Activated CD4-positive, alpha-beta memory T cell treated with anti-CD3 and anti-CD28 coated beads for 36 hours (primary cell): ENCODE data around the gene KIF22. TPM values are rescaled to one million over a fixed set of nuclear protein-coding genes. Genes with fewer than 3 reads are reported as not detected.

Source experiments
- CTCF ChIA-PET: fragments of 350-600 bp; sonication (Branson Sonifier 250); formaldehyde crosslinking; loops from one replicate; lab custom pipeline; 2021; ENCODE audit warnings: antibody characterized with exemption, inconsistent platforms; lab: Charles Lee
- POLR2A ChIA-PET: fragments of 350-600 bp; sonication (Branson Sonifier 250); formaldehyde crosslinking; loops from one replicate; lab custom pipeline; 2021; ENCODE audit warnings: antibody characterized with exemption; lab: Charles Lee
- DNase-seq: peaks from one replicate; pipeline ENCODE4 v3.0.0-alpha.2; 2020
- H3K27ac Mint-ChIP-seq: one replicate; pipeline ENCODE4 v1.8.0; 2021; ENCODE audit warnings: mixed read lengths
- H3K27me3 Mint-ChIP-seq: one replicate; pipeline ENCODE4 v1.8.0; 2021; ENCODE audit warnings: mixed read lengths
- H3K36me3 Mint-ChIP-seq: one replicate; pipeline ENCODE4 v1.8.0; 2021; ENCODE audit warnings: mixed read lengths
- H3K4me1 Mint-ChIP-seq: one replicate; pipeline ENCODE4 v1.8.0; 2021; ENCODE audit warnings: low read depth, mixed read lengths
- H3K4me3 Mint-ChIP-seq: one replicate; pipeline ENCODE4 v1.8.0; 2021; ENCODE audit warnings: mild to moderate bottlenecking, mixed read lengths
- H3K9me3 Mint-ChIP-seq: one replicate; pipeline ENCODE4 v1.8.0; 2021; ENCODE audit warnings: mixed read lengths
- intact Hi-C: fragments of 100-400 bp; cut with micrococcal nuclease; formaldehyde crosslinking; loops from one replicate; pipeline ENCODE4 v1.15.1; 2023
- total RNA-seq, 2 experiments: library from RNA; stranded (reverse); gene quantifications; one replicate each; pipeline ENCODE4 v1.2.3, GENCODE V29; 2021

Gene KIF22
- total RNA-seq, 2 experiments from 2014 or later, result 174 to 180 TPM

DNA sequence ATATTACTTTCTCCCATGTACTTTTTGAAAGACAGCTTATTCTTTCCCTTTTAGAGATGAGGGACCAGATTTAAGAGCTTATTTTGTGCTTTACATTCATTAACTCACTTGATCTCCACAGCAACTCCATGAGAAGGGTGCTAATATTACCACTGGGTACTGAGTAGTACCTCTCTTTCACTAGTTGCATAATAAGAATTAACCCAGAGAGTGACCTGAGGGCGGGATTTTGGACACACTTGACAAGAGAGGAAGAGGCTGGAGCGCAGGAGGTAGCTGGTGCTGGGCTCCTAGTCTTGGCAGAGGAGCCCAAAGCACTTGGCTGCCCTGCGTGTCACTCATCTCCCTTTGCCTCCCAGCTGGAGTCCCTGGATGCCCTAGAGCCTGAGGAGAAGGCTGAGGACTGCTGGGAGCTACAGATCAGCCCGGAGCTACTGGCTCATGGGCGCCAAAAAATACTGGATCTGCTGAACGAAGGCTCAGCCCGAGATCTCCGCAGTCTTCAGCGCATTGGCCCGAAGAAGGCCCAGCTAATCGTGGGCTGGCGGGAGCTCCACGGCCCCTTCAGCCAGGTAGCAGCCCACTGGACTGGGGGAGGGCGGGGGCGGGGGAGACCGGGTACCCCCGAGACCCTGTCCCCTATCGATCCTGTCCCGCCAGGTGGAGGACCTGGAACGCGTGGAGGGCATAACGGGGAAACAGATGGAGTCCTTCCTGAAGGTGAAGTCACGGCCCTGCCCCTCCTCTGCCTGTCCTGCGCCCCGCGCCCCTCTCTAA is 14.1 kb downstream of the KIF22 start:
- POLR2A ChIA-PET, result interaction anchor here (0.9 to 3.5 kb wide), 6 partner anchors 9 to 122 kb away, joined by 3 to 29 read pairs (median 5); partner anchors contain the start of genes KCTD13, KIF22 and MVP
- Mint-ChIP-seq H3K36me3 (peaks cover 60% of the 10 kb centered on the region), H3K4me1 (peaks cover 30% of the 10 kb centered on the region), H3K27me3 (no peaks in the 10 kb centered on the region), H3K9me3 (no peaks in the 10 kb centered on the region), H3K27ac (peak overlapping the region; percentile 97), H3K4me3 (peak overlapping the region; percentile 92)
- intact Hi-C loops, result loop anchor here (1.0 to 5.0 kb wide), 8 partner anchors 12 to 893 kb away; partner anchors contain the start of genes ALDOA, CDIPT, HIRIP3 and INO80E
- no peak for DNase-seq
- CTCF ChIA-PET, result interaction anchor here (0.6 to 4.8 kb wide), 11 partner anchors 9 to 228 kb away, joined by 3 to 32 read pairs (median 6); partner anchors contain the start of genes KIF22 and PAGR1

DNA sequence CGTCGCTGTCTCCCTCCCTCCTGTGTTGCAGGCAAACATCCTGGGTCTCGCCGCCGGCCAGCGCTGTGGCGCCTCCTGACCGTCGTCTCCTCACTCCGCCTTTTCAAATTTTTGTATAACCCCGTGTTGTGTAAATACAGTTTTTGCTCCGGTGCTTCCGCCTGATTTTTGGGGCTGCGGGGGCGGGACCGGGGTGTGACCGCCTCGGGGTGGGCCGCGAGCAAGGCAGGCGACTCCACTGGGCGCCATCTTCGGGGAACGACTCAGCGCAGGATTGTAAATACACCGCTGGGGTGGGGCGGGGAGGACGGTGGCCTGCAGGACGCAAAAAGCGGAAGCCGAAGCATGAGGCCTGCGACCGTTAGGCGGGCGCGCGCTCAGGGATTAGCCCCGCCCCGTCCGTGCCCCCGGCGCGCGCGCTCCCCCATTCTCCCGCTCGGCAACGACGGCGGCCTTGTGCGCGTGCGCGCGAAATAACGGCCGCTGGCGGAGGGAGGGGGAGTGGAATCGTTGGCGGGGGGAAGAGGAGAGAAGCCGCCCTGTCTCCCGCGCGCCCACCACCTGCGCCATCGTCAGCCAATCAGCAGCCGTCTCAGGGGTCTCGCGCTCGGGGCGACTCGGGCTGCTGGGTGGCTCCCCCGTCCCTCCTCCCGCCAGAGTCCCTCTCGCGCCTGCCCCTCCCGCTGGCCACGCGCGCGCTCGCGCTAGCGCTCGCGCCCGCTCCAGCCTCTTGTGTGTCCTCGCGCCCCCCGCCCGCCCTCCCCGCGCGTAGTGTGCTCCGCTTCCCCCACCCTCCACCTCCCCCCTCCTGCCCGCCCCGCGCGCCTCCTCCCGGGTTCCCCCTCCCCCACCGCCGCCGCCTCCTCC is 14.9 kb downstream of the KIF22 start:
- DNase-seq, result peak; percentile 99
- Mint-ChIP-seq H3K27ac (peak overlapping the region; percentile 97), H3K9me3 (no peaks in the 10 kb centered on the region), H3K36me3 (peaks cover 64% of the 10 kb centered on the region), H3K4me1 (peaks cover 38% of the 10 kb centered on the region), H3K27me3 (no peaks in the 10 kb centered on the region), H3K4me3 (peak overlapping the region; percentile 92)
- CTCF ChIA-PET, result interaction anchor here (1.4 to 4.8 kb wide), 5 partner anchors 10 to 114 kb away, joined by 3 to 38 read pairs (median 23); partner anchors contain the start of genes KIF22 and PAGR1
- POLR2A ChIA-PET, result interaction anchor here (1.2 to 5.4 kb wide), 3 partner anchors 14 to 105 kb away, joined by 5 to 84 read pairs (median 29); partner anchors contain the start of genes KIF22, MVP and PAGR1
- intact Hi-C loops, result loop anchor here (1.0 to 5.0 kb wide), 8 partner anchors 11 to 892 kb away; partner anchors contain the start of genes ALDOA, CDIPT, HIRIP3 and INO80E

GRCh38 chr16:29806099-29806579 is 15.6 kb downstream of the KIF22 start, which contains the start of gene MAZ:
TSS of gene MAZ (plus strand) at chr16:29806529. CDS start at chr16:29806702, 173 bp downstream.
- Mint-ChIP-seq H3K27me3 (no peaks in the 10 kb centered on the region), H3K4me3 (peak within 1 kb of the TSS; percentile 93), H3K4me1 (peaks cover 45% of the 10 kb centered on the region), H3K27ac (peak within 1 kb of the TSS; percentile 97), H3K9me3 (no peaks in the 10 kb centered on the region), H3K36me3 (peaks cover 62% of the 10 kb centered on the region)
- no peak for DNase-seq
- POLR2A ChIA-PET, result interaction anchor here (1.4 to 5.4 kb wide), 3 partner anchors 13 to 217 kb away, joined by 3 to 84 read pairs (median 23); partner anchors contain the start of genes C16orf92, KIF22, MVP and PAGR1
- CTCF ChIA-PET, result interaction anchor here (0.9 to 3.4 kb wide), 3 partner anchors 10 to 16 kb away, joined by 3 to 38 read pairs (median 27); partner anchors contain the start of genes MVP and PAGR1
- intact Hi-C loops, result loop anchor here (5.0 kb wide), 3 partner anchors 191 to 891 kb away; partner anchors contain the start of genes ALDOA, HIRIP3, INO80E and SRCAP

DNA sequence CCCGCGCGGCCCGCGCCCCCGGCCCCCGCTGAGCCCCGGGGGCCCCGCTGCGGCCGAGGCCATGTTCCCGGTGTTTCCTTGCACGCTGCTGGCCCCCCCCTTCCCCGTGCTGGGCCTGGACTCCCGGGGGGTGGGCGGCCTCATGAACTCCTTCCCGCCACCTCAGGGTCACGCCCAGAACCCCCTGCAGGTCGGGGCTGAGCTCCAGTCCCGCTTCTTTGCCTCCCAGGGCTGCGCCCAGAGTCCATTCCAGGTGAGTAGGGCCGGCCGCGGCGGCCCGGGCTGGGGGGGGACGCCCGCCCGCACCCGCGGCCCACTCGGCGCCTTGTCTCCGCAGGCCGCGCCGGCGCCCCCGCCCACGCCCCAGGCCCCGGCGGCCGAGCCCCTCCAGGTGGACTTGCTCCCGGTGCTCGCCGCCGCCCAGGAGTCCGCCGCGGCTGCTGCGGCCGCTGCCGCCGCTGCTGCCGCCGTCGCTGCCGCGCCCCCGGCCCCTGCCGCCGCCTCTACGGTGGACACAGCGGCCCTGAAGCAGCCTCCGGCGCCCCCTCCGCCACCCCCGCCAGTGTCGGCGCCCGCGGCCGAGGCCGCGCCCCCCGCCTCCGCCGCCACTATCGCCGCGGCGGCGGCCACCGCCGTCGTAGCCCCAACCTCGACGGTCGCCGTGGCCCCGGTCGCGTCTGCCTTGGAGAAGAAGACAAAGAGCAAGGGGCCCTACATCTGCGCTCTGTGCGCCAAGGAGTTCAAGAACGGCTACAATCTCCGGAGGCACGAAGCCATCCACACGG is 16.3 kb downstream of the KIF22 start:
- Mint-ChIP-seq H3K36me3 (peaks cover 57% of the 10 kb centered on the region), H3K4me1 (peaks cover 49% of the 10 kb centered on the region), H3K27ac (peak overlapping the region; percentile 97), H3K9me3 (no peaks in the 10 kb centered on the region), H3K4me3 (peak overlapping the region; percentile 93), H3K27me3 (no peaks in the 10 kb centered on the region)
- ChIA-PET CTCF (interaction anchor here (0.9 to 3.4 kb wide), 15 partner anchors 10 to 197 kb away, joined by 3 to 62 read pairs (median 5); partner anchors contain the start of genes C16orf54, KIF22, MVP and PAGR1), POLR2A (interaction anchor here (0.6 to 5.4 kb wide), 10 partner anchors 12 to 216 kb away, joined by 3 to 84 read pairs (median 6); partner anchors contain the start of genes C16orf92, KCTD13, KIF22 and MVP)
- intact Hi-C loops, result loop anchor here (1.0 to 5.0 kb wide), 4 partner anchors 41 to 890 kb away; partner anchors contain the start of genes ALDOA, HIRIP3, INO80E and SRCAP
- DNase-seq, result peak; percentile 76

DNA sequence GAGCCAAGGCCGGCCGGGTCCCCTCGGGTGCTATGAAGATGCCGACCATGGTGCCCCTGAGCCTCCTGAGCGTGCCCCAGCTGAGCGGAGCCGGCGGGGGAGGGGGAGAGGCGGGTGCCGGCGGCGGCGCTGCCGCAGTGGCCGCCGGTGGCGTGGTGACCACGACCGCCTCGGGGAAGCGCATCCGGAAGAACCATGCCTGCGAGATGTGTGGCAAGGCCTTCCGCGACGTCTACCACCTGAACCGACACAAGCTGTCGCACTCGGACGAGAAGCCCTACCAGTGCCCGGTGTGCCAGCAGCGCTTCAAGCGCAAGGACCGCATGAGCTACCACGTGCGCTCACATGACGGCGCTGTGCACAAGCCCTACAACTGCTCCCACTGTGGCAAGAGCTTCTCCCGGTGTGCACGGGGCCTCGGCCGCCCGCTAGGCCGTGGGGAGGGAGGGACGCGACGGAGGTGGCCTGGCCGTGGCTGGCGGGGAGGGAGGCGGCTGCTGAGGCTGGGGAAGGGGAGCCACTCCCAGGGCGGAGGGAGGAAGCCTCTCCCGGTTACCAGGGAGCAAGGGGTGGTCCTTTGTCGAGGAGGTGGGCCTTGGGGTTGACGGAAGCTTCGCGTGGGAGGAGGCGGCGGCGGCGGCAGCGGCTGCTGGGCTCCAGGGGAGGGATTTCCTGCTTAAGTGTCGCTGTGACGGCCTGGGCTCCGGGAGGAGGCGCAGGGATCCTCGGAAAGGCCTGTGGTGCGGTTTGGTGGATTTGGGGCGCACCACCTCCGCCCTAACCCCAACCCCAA is 17.1 kb downstream of the KIF22 start:
- intact Hi-C loops, result loop anchor here (1.0 to 5.0 kb wide), 4 partner anchors 41 to 890 kb away; partner anchors contain the start of genes ALDOA, HIRIP3, INO80E and SRCAP
- peaks cover 49% of the 10 kb centered on the region for H3K4me1 Mint-ChIP-seq
- H3K27ac Mint-ChIP-seq, result peak overlapping the region; percentile 97
- ChIA-PET CTCF (interaction anchor here (0.8 to 3.4 kb wide), 21 partner anchors 9 to 823 kb away, joined by 3 to 62 read pairs (median 4); partner anchors contain the start of genes C16orf54, CDIPT, KIF22 and LAT), POLR2A (interaction anchor here (0.6 to 5.4 kb wide), 14 partner anchors 12 to 248 kb away, joined by 3 to 84 read pairs (median 5); partner anchors contain the start of genes C16orf92, KCTD13, KIF22 and MVP)
- H3K27me3 Mint-ChIP-seq, result no peaks in the 10 kb centered on the region
- peaks cover 52% of the 10 kb centered on the region for H3K36me3 Mint-ChIP-seq
- no peaks in the 10 kb centered on the region for H3K9me3 Mint-ChIP-seq
- DNase-seq, result peak; percentile 93
- H3K4me3 Mint-ChIP-seq, result peak overlapping the region; percentile 93

DNA sequence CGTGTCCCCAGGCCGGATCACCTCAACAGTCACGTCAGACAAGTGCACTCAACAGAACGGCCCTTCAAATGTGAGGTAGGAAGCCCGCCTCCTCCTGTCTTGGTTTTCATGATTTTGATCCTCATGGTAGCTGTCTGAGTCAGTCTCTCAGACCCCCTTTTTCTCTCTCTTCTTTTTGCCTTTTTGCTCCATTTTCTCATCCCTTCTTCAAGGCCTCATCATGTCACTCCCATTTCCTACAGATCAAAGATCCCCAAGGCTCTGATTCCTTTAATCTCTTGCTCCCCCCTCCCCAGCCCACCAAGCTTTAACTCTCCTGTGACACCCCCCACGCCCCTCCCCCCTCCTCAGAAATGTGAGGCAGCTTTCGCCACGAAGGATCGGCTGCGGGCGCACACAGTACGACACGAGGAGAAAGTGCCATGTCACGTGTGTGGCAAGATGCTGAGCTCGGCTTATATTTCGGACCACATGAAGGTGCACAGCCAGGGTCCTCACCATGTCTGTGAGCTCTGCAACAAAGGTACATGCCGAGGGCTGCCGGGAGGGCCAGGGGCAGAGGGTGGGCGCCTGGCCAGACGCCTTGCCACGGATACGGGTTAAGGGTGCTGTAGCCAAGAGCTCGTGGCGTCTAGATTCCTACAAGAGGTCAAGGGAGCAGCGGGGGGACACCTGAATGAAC is 17.8 kb downstream of the KIF22 start:
- Mint-ChIP-seq H3K36me3 (peaks cover 47% of the 10 kb centered on the region), H3K4me1 (peaks cover 49% of the 10 kb centered on the region), H3K4me3 (peak overlapping the region; percentile 93), H3K9me3 (no peaks in the 10 kb centered on the region), H3K27me3 (no peaks in the 10 kb centered on the region), H3K27ac (peak overlapping the region; percentile 97)
- intact Hi-C loops, result loop anchor here (5.0 kb wide), 3 partner anchors 189 to 889 kb away; partner anchors contain the start of genes ALDOA, HIRIP3, INO80E and SRCAP
- POLR2A ChIA-PET, result interaction anchor here (0.6 to 5.4 kb wide), 13 partner anchors 11 to 247 kb away, joined by 3 to 84 read pairs (median 6); partner anchors contain the start of genes KCTD13, KIF22, MVP and PAGR1
- CTCF ChIA-PET, result interaction anchor here (0.8 to 3.4 kb wide), 19 partner anchors 8 to 824 kb away, joined by 3 to 62 read pairs (median 5); partner anchors contain the start of genes C16orf54, CDIPT, KIF22 and LAT
- DNase-seq, result peak; percentile 56

DNA sequence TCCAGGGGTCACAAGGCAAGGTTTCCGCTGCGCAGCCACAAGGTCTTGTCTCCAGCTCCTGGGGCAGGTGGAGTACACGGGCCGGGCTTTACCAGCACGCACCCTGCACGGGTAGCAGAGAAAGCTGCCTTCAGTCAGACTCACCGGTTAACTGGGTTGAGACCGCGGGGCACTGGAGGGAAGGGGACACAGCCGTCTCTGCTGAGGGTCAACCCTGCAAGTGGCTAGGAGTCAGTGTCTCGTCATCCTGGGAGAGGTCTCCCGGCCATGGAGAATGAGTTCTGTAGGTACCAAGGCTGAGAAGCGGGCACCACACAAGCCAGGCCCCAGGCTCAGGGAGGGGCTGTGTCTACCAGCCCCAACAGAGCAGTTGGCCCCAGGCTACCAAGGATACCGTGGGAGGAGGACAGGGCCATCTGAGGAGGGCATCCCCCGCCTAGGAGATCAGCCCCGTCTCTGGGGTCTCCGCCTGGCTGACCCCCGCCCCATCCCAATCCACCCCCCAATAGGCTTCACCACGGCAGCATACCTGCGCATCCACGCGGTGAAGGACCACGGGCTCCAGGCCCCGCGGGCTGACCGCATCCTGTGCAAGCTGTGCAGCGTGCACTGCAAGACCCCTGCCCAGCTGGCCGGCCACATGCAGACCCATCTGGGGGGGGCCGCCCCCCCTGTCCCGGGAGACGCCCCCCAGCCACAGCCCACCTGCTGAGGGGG is 18.6 kb downstream of the KIF22 start:
- peak overlapping the region; percentile 93 for H3K4me3 Mint-ChIP-seq
- ChIA-PET POLR2A (interaction anchor here (1.3 to 5.4 kb wide), 7 partner anchors 10 to 246 kb away, joined by 5 to 84 read pairs (median 9); partner anchors contain the start of genes KCTD13, KIF22, MVP and PAGR1), CTCF (interaction anchor here (1.1 to 3.4 kb wide), 9 partner anchors 7 to 167 kb away, joined by 3 to 62 read pairs (median 8); partner anchors contain the start of genes KIF22, MVP and PAGR1)
- no peak for DNase-seq
- H3K4me1 Mint-ChIP-seq, result peaks cover 40% of the 10 kb centered on the region
- intact Hi-C loops, result loop anchor here (1.0 to 5.0 kb wide), 4 partner anchors 164 to 888 kb away; partner anchors contain the start of genes ALDOA, HIRIP3, INO80E and SRCAP
- H3K9me3 Mint-ChIP-seq, result no peaks in the 10 kb centered on the region
- no peaks in the 10 kb centered on the region for H3K27me3 Mint-ChIP-seq
- peak overlapping the region; percentile 97 for H3K27ac Mint-ChIP-seq
- H3K36me3 Mint-ChIP-seq, result peaks cover 41% of the 10 kb centered on the region
